SKM-1 treated with dmso at 0.1 percent for 144 hours (cell line): Measurements from ENCODE around the gene AGPAT3.

Experiments used
- DNase-seq: peaks from one replicate; lab custom pipeline; 2025; ENCODE audit not compliant: unreplicated experiment; lab: John Stamatoyannopoulos, UW

Gene AGPAT3

DNA sequence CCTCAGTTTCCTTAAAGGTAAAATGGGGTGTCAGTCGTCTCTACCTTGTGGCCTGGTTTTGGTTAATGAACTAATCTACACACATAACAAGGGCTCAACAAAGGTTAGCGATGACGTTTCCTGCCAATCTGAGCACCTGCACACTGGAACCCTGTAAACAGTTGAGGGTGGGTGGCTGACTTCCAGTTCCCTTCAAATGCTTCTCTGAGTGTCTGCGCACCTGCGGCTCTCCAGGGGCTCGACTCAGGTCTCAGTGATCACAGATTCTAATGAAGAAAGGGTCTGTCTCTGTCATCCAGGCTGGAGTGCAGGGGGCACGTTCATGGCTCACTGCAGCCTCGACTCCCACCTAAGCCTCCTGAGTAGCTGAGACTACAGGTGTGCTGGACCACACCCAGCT, 3.3 kb upstream of the AGPAT3 start:
- no peak for DNase-seq

DNA sequence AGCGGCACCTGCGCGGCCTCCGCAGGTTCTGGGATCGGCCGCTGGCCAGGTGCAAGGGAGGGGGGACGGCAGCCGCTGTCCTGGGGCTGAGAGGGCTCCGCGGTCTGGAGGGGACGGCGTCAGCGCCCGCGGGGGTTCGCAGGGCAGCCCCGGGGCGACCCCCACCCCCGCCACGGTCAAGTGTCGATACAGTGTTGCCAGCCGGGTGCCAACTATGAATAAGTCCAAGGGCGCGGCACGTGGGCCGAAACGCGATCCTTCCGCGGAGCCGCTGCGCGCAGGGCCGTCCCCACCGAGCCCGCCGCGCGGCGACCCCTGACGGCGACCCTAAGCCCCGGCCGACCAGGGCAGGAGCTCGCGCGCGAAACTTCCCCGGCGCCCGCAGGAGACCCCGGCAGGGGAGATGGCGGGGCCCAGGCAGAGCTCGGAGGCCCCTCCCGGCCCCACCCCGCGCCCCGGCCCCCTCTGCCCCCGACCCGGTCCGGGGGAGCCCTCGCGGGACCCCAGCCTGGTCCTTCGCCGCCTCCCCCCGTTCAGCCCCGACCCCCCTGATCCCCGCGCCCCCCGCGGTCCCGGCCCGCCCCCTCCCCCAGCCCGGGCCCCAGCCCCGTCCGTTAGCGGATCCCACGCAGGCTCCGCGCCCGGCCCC, 586 bp upstream of the AGPAT3 start:
- DNase-seq = no peak

DNA sequence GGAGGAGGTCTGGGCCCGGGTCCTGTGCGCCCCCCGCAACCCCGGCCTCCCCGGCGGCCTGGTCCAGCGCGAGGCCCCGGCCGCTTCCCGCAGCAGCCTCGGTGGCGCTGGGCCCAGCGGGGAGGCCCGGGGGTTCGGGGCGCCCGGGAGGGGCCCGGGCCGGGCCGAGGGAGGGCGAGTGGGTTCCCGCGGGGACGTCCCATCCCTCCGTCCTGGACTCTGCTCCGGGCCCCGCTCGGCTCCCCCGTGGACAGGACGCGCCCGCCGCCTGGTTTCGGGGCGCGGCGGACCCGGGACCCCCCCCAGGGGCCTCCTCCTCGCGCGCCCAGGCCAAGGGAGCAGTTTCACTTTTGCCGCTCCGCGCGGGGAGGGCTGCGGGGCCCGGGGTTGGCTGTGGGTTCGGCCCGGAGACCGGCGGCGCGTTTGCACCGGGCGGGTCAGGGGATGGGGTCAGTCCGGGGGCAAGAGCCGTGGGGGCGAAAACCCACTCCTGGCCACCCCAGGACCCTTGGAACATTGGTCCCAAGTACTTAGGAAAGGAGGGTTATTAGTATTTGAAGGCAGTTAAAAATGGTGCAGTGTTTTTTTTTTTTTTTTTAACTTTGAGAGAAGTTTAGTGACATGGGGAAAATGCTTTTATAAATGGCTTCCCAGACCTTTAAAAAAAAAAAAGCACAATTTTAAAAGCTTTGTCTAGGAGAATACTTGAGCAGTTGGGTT, 677 bp downstream of the AGPAT3 start:
- DNase-seq = no peak

DNA sequence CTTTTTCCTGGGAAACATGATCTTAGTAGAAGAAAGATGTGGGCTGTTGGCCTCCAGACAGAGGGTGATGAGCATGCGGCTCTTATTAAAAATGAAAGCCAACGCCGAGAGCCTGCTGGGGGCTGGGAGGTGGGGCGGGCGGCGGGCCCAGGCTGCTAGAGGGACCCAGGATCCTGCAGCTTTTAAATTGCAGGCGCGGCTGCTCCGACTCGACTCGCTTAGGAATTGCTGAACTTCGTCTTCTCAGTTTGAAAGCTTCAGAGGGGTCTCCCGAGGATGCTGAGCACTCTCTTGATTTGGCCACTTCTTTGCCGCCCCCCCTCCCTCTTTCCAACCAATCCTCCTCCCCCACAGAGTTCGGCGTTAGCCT, 1.2 kb downstream of the AGPAT3 start:
- DNase-seq = no peak

DNA sequence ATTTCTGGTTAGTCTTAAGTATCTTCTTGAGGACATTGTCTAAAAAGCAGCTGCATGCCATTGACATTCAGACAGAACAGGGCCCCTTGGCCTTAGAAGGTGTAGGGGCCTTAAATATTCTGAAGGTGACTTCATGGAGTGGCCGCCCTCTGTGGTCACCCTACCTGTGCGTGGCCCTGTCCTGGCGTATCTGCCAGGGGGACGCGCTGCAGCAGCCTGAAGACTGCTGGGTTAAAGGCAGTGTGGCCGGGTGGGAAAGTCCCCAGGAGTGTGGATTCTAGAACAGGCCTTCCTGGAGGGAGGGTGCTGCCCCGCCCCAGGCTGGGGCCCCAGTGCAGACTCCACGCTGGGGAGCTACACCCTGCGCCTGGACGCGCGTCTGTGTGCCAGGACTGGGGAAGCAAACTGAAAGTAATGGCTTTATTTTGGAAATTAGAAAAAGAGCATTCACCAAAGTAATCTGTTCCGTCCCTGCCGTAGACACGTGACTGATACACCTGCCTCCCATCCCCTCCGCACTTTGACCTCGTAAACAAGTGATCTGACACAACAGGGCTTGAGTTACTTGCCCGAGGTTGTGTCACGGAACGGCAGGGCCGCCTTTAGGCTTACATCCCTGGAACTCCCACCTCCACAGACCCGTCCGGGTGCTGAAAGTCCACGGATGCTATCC, 1.8 kb downstream of the AGPAT3 start:
- no peak for DNase-seq

DNA sequence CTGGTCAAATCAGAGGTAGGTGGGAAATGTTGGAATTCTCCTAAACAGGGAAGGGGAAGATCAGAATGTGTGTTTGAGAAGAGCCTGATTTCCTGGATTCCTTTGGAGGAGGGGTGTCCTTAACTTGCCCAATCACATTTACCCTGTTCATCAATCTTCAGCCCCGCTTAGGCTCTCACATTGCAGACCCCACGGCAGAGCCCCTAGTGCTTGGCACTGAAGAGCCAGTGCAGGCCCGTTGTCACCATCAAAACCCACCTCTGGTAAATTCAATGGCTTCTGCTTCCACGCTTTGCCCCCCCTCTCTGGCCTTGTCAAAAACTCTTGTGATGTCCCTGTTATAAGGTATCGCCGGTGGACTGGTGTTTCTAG, 2.3 kb downstream of the AGPAT3 start:
- no peak for DNase-seq

DNA sequence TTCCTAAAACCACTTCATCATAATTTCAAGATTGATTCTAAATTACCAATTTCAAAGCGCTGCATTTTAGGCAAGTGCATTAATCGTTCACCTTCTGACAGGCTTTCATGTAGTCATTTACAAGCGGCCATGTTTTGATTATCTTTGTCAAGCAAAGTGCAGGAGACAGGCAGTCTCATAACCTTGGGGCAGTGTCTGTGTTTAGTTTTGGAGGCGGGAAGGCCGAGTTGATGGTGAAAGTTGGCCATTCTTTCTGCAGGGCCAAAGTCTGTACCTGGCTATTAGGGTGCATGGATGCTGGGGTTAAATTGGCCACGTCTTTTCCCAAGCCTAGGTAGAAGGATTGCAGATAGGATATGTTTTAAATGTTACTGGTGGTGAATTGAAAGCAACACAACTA, 2.9 kb downstream of the AGPAT3 start:
- DNase-seq = no peak

DNA sequence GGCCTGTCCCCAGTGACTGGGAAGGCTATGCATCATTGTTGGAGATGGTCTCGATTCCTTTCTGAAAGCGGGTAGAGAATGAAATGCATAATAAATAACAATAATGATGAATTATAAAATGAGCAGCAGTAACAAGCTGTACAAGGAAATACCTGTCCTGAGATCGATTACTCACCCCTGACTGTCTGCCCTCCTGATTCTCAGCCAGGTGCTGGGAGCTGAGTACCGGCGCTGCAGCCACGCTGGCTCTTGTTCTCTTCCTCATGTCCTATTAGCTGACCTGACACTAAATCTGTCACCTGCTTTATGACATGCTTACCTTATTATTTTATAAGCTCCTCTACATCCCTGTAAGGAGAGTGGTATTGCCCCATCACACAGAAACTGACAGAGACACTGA, 3.4 kb downstream of the AGPAT3 start:
- DNase-seq = no peak

DNA sequence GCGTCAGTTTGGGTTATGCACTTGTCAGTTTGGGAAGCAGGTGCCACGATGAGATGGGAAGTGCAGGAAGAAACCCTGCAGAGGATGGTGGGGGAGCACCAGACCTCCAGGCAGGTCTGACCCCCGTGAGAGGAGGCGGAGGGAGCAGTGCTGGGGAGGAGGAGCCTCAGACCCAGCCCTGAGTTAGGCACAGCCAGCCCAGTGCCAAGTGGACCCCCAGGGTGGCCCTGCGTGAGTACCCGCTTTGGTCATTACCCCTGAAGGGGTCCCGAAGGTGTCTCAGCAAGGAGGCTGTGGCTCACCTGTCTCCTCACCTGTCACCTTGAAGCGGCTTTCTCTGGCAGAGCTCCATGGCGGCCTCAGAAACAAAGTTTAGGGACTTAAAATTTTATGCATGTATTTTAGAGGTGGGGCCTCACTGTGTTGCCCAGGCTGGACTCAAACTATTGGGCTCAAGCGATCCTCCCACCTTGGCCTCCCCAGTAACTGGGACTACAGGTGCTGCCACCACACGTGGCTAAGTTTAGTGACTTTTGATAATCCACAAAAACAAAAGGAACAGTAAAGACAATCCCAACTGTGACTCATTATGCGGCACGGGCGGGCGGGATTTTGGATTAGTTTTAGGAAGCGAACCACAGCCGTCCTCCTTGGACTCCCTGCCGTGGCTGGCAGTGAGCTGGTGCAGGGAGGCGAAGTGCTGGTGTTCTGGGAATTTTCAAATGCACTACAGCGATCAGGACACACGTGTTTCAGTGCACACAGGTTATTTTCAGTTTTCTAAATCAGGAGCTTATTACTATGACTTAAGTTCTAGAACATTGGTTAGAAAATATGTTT, 4.7 kb downstream of the AGPAT3 start:
- DNase-seq = no peak

DNA sequence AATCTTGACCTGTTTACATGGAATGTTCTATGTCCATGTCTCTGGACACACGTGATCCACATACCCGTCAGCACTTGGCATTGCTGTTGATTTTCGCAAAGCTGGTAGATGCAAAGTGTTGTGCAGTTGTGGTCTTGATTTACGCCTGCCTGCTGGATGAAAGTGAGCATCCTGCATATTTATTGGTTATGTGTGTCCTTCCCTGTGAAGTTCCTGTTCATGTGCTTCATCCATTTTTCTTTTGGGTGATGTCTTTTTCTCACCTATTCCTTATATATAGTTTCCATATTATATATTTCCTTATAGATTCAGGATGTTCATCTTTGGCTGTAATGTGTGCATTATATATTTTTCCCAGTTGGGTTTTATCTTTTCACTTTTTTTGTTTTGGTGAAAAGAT, 6.5 kb downstream of the AGPAT3 start:
- no peak for DNase-seq

DNA sequence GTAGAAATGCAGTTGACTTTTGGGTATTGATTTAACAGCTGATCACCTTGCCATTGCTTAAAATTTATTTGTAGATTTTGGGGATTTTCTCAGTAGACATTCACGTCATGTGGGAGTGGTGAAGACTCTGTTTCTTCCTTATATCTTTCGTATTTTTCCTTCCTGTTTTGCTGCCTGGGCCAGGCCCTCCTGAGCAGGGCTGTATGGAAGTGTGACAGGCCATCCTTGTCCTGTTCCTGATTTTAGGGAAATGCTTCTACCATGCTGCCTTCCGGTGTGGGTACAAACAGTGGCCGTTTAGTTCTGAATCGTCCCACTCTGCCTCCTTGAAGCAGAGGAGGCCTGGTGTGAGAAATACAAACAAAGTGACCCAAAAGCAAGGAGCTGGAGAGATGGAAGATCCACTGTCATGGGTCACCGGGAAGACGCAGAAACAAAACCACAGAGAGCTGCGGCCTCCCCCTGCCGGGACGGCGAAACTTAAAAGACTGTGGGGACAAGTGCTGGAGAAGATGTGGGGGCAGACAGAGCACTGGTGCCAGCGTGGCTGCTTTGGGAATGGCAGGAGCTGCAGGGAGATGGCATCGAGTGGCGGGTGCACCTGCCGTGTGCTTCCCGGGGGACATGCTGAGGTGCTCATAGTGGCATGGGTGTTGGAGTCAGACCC, 7.6 kb downstream of the AGPAT3 start:
- DNase-seq = no peak

DNA sequence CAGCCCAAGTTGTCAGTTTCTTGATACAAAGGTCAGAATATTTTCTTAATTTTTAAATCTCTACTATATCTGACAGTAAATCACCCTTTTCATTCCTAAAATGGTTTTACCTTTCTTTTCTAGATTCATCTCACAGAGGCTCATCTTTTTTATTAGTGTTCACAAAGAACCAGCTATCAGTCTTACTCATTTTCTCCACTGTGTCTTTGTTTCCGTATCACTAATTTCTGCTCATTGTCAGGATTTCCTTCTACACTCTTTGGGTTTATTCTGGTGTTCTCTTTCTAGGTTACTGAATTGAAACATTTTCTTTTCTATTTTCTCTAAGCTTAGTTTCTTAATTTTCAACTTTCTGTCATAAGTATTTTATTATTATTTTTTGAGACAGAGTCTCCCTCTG, 8.7 kb downstream of the AGPAT3 start:
- DNase-seq = no peak

DNA sequence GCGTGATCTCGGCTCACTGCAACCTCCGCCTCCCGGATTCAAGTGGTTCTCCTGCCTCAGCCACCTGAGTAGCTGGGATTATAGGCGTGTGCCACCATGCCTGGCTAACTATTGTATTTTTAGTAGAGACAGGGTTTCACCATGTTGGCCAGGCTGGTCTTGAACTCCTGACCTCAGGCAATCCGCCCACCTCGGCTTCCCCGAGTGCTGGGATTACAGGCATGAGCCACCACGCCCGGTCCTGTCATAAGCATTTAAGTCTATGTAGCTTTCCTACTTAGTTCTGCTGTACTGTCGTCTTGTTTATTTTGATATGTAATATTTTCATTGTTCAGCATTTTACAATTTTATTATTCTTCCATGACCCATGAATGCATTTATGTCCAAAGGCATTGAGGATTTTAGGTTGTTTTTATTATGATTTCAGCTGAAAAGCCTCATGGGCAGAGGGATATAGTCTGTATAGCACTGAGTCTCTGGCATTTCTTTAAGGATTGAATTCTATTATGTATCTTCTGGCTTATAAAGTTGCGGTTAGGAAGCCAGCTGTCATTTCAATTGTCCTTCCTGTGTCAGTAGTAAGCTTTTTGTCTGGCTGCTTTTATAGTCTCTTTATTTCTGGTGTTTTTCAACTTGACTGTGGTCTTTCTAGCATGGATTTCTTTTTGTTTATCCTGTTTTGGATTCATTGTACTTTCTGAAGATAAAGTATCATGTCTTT, 9.2 kb downstream of the AGPAT3 start:
- DNase-seq = no peak

DNA sequence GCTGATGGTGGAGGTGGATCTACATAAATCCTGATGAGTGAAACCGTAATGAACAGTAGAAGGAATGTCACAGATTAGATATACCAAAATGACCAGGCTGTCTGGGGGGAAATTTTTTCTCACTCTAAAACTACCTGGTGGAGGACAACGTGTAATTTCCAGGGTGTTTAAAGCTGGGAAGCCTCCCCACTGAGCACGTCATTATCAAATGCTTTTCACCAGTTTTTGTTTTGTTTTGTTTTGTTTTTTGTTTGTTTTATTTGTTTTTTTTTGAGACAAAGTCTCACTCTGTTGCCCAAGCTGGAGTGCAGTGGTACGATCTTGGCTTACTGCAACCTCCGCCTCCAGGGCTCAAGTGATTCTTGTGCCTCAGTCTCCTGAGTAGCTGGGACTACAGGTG, 11.6 kb downstream of the AGPAT3 start:
- DNase-seq = no peak

DNA sequence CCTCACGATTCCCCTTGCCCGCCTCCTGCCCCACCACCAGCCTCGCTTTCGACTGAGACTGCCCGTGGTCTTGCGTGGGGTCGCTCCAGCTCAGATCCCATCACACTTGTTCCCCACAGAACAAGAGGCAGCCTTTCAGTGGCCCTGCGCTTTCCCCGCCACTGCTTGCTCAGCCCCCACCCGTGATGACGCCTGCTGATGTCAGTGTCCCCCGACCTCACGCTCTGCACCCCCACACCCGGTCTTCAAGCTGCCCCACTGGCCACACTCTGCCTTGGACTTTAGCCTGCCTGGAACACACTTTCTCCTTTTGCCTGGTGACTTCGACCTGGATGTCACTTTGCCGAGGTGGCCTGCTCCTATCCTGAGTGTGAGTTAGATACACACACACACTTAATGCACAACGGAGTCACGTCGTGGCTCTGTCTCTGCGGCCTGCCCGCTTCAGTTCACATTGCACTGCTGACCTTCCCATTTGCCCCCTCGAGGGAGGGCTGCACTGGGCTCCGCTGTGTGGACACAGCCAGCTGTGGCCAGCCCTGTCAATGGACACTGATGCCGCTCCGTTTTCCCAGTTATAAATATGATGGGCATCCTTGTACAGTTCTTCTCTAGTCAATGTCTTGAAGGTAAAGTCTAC, 13.0 kb downstream of the AGPAT3 start:
- DNase-seq = no peak

DNA sequence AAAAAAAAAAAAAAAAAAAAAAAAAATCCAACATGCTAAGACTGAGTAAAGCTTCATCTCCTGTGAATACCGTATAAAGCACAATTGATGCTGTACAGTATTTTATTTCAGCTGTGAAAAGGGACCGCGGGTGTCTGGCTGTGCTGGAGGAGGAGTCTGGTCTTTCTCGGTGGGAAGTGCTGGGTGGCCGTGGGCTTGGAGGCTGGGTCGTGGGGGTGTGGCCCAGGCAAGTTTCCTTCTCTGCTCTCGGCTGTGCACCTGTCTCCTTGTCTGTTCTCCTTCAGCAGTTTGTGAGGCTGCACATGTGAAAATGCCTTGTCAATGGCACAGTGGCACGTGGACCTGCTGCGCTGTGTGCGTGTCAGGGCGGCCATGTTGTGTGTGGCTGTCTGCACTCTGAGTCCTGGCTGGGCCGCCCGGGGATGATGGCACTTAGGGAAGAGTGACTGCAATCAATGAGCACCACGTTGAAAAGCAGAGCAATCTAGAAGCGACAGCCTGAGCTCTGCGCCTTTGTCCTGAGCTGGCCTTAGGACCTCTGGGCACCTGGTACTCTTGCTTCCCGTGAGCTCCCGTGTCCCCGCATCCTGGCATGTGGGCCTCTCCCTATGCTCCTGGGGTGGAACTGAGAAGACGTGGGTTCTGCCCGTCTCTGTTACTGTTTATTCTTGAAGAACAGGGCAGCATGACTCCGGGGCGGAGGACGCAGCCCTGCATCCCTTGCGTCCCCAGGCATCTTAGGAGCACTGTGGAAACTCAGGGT, 14.5 kb downstream of the AGPAT3 start:
- no peak for DNase-seq

DNA sequence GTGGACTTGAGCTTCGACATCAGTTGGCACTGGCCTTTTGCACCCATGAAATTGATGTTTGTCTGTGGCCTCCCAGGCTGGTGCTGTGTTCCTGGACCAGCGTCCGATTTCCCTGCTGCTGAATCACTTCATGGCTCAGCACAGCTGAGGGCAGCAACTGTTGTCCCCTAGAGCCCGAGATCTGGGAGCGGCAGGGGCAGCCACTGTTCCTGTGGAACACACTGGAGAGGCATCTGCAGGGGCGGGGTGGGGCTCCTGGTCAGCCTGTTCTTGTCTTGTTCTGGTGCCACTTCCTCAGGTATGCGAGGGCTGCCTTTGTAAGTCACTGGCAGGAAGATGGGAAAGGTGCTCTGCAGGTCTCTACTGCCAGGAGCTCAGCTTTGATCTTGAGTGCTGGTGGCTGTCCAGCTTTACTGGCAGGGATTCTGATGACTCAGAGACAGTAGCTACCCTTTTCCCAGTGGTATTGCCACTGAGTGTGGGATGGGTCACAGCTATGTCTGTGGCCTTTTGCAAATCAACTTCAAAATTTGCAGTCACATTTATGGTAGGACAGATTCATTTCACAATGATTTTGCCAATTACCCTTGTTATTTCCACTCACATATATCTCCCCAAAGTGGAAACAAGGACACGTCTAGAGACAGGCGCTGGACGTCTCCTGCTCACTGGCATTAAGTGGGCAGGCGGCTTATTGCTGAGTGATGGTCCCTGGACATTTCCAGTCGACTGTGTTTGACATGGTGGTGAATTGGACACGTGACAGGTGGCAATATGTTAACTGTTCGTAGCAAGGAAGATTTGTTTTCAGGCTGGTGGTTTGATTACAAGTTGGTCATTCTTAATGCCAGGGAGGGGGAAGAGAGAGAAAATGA, 15.3 kb downstream of the AGPAT3 start:
- no peak for DNase-seq

DNA sequence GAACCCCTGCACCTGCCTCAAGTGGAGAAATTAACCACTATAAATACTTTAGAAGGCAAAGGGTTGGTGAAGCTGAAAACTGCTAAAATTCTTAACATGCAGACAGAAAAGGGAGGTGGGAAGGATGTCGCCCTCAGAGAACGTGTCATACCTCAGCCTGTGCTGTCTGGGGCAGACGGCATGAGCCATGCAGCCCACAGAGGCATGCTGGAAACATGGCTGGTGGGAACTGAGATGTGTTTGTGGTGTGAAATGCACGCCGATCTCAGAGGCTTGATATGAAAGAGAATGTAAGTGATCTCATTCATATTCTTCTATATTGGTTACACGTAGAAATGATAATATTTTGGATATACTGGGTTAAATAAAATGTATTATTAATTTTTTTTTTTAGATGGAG, 16.3 kb downstream of the AGPAT3 start:
- no peak for DNase-seq
